ENCODE results near the gene RIT2.

Gene RIT2

DNA sequence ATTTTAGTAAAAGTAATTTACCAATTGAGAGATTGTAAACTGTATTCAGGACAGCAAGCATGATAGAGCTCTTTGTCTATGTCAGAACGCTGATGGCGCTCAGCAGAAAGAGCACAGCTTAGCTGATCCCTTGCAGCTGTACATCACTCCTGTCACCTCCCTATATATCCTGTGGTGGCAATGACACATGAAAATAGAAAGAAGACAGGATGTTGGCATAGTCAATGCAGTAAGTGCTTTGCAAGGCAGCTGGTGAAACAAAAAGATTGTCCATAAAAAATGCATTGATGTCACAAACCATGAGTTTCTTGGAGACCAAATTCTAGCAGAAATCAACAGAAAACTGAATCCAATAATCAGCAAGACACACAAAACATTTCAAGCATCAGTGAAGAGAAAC, 221.5 kb downstream of the RIT2 start:
- no peak for DNase-seq
- in situ Hi-C loops (cut with HindIII; ENCODE audit: low pct_ligation_motif_present, low pct_unique_long_range_greater_than_20kb, low sequenced_read_pairs) = no loop called here

DNA sequence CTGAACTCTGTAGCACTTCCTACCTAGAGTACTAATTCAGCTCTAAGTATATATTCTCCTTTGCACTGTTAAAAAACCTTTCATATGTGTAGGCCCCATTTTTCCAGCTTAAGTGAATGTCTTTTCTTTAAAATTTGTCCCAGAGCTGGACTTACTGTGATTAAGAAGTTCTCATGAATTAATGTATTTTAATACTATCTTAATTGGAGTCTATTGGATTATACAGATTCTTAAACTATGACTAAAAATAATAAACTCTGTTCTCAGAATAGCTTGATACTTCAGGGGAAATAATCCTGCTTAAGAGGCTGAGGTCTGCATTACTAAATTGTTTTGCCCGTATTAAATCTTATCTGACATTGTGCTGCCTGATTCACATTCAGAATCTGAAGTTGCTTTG, 223.3 kb downstream of the RIT2 start:
- DNase-seq = no peak
- in situ Hi-C loops (cut with HindIII; ENCODE audit: low pct_ligation_motif_present, low pct_unique_long_range_greater_than_20kb, low sequenced_read_pairs) = no loop called here

DNA sequence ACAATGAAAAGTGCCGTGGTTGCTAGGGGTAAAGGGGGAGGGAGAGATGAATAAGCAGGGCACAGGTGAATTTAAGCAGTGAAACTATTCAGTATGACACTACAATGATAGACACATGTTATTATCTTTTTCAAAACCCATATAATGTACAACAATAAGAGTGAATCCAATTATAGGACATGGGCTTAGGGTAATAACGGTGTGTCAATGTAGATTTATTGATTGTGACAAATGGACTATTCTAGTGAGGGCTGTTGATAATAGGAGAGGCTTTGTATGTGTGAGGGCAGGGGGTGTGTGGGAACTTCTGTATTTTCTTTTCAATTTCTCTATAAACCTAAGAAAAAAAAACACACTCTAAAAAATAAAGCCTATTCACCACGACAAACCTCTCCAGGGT, 223.8 kb downstream of the RIT2 start:
- no peak for DNase-seq
- in situ Hi-C loops (cut with HindIII; ENCODE audit: low pct_ligation_motif_present, low pct_unique_long_range_greater_than_20kb, low sequenced_read_pairs) = no loop called here

DNA sequence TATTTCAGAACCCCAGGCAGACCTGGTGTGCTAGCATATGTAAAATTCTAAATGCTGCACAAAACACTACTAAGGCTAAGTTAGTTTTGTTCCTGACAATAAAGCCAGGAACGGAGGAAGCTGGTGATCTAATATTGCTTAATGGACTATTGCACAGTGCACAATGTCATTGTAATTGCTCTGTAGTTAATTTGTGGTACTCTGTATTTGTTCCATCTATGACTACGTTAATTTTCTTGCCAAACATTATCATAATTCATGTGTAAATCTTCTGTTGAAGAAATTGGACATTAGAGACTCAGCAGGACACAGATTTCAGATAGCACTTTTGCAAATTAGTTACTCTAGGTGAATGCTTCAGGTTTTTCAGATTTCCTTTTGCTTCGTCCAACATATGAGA, 232.3 kb downstream of the RIT2 start:
- in situ Hi-C loops (cut with HindIII; ENCODE audit: low pct_ligation_motif_present, low pct_unique_long_range_greater_than_20kb, low sequenced_read_pairs) = no loop called here
- no peak for DNase-seq

DNA sequence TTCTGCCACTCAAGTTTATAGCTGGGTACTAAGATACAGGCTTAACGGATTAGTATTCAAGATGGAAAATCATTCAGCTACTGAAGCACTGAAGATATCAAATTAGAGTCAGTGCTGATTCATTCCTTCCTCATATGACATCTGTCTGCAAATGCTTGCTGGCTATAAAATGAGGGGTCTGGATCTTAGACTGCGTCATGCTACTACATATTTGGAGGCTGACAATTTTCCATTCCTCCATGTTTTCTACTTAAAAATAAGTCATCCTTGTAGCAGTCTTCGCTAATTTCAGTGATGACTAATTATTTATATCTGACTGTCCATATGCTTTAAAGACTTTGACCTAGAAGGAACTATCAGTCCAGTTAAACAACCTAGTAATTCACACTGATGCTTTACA, 233.4 kb downstream of the RIT2 start:
- in situ Hi-C loops (cut with HindIII; ENCODE audit: low pct_ligation_motif_present, low pct_unique_long_range_greater_than_20kb, low sequenced_read_pairs) = no loop called here

DNA sequence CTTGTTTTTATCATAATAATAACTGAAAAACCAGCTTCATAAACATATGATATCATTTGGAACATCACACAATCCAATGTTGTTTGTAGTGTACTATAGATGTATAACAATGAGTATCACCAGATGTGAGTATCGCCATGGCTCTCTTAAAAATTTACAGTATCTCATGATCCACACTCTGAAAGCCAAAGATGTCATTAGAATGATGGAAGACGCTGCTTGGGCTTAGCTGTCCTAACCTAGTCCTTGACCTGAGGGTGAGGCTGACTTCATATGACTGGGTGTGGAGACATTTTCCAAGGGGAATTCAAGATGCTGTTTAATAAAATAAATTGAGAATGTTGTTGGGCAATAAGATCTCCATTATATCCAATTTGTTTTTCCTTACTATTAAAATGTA, 242.6 kb downstream of the RIT2 start:
- DNase-seq = no peak
- in situ Hi-C loops (cut with HindIII; ENCODE audit: low pct_ligation_motif_present, low pct_unique_long_range_greater_than_20kb, low sequenced_read_pairs) = no loop called here

More for the DNA sequence above, 233.4 kb downstream of the RIT2 start:
- no peak for DNase-seq

DNA sequence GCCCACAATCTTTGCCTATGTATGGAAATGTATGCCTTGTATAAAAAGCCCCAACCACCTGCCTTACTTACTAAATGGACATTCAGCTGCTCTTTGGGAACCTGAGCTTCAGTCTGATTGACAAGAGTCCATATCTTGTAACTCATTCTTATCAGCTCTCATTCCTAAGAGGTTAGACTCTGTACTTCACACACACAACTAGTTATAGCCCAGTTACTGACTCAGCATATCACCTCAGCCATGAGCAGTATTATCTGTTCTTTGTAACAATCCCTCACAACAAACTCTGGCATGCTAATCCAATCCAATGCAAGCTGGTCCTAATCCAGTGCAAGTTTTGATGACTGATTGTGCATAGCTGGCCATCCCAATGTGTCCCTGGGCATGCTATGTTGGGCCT, 250.6 kb downstream of the RIT2 start:
- in situ Hi-C loops (cut with HindIII; ENCODE audit: low pct_ligation_motif_present, low pct_unique_long_range_greater_than_20kb, low sequenced_read_pairs) = no loop called here

DNA sequence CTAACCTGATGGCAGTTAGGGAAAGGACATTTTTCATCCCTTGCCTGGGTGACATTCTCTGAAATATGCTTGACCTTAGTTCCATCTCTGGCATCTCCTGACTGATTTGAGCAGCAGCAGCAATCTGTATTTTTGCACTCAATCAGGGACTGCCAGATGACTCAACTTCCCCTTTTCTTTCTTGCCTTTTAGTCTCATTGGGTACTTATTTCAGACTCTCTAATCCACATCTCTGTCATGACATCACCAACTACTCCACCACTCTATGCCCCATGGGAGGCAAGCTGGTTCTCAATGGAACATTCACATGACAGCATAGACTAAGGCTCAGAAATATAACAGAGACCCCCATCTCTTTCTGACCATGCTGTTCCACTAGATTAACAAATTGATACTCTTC, 254.2 kb downstream of the RIT2 start:
- in situ Hi-C loops (cut with HindIII; ENCODE audit: low pct_ligation_motif_present, low pct_unique_long_range_greater_than_20kb, low sequenced_read_pairs) = no loop called here
- no peak for DNase-seq

More for the DNA sequence above, 250.6 kb downstream of the RIT2 start:
- DNase-seq = no peak

DNA sequence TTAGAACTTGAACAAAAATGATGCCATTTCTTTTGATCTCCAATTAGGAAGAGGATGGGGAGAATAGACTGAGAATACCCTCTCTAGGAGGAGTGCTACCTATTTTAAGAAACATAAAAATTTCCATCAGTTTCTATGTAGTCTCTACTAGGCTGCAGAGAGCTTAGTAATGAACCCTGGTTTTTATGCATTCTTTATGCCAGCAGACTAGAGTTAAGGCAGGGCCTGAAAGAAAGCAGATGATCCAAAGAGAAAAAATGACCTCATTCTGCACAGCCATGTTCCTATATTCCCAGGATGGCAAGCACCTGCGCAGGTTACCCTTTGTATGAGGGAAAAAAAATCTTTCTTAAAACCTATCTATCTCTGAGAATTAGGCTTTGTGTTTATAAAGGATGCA, 254.9 kb downstream of the RIT2 start:
- no peak for DNase-seq
- in situ Hi-C loops (cut with HindIII; ENCODE audit: low pct_ligation_motif_present, low pct_unique_long_range_greater_than_20kb, low sequenced_read_pairs) = no loop called here

DNA sequence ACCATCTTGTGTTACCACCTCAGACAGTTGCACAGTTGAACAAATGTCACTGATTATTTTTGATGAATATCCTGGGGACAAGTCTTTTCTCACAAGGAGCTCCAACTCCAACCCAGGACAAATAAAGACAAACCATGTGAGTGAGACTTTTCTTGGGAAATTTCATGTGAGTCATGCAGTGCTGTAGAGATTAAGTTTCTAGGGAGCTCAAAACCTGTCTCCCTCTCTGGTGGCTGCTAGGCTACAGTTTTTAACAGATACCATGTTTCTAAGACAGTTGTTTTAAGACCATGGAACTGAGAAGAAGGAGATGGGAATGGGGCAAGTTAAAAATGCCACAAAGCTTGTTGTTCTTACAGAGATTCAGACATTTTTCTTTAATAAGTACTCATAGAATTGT, 255.5 kb downstream of the RIT2 start:
- in situ Hi-C loops (cut with HindIII; ENCODE audit: low pct_ligation_motif_present, low pct_unique_long_range_greater_than_20kb, low sequenced_read_pairs) = no loop called here
- DNase-seq = no peak

DNA sequence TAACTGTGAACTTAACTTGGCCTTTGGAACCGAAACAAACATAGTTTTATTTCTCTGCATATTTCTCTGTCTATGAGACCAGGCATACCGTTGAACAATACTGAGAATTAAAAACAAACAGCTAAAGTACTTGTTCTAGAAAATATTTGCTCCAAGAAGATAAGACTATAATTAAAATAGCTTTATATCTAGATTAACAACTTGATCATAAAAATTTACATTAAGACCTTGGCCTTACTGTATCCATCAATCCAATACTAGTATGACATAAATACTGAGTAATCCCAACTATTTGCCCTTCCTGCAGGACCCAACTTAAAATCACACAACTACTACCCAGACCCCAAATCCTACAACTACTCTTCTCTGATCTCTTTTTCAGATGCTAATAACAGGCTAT, 260.9 kb downstream of the RIT2 start:
- DNase-seq = no peak
- in situ Hi-C loops (cut with HindIII; ENCODE audit: low pct_ligation_motif_present, low pct_unique_long_range_greater_than_20kb, low sequenced_read_pairs) = no loop called here

DNA sequence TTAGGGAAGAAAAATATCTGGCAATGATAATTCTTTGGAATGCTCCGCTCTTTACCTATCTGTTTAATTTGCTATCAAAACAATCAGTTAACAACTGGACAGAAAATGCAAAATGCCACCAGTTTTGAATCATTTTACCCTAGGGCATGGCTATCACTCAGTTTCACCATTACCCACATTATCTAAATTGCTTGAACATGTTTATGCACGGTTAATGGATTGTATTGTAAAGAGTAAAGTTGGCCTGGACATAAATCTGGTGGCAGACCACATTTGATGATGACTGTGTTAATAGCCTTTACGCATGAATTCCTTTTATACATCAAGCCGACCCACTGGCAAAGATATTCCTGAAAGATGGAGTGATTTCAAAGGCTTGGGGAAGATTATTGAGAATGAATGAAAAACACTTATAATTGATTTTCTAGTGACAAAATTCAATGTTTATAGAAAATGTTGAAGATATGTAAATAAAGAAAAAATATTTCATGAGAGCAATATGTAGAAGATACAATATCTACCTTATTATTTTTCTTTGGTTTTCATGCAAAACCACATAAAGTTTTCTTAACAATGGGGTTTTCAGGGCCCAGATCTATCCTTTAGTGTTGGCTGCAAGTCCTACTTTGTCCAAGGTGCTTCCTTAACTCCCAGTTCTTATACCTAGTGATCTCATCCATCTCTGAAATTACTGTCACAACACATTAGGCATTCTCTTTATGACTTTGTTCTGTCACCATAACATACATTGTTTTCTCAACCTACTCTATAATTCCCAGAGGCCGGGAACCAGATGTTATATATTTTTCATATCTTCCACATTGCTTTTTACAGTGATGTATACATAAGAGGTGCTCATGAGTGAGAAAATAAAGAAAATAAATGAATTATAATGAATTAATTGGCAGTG, 265.1 kb downstream of the RIT2 start:
- in situ Hi-C loops (cut with HindIII; ENCODE audit: low pct_ligation_motif_present, low pct_unique_long_range_greater_than_20kb, low sequenced_read_pairs) = no loop called here
- DNase-seq = no peak

DNA sequence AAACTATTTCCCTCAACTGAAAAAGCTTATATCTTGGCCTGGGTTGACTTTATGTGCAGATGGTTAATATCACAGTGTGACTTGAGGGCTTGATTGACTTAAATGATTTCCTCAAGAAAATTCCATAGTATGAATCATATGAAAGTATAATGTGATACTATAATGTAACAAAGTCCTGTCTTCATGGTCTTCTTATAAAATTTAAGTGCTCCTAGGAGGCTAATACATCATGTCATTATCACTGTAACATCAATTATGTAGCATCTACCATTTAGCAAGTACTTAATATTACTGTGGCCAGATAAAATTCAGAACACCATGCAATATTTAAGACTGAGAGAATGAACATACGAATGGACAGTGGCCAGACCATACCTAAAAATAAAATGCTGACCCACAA, 276.1 kb downstream of the RIT2 start:
- DNase-seq = no peak
- in situ Hi-C loops (cut with HindIII; ENCODE audit: low pct_ligation_motif_present, low pct_unique_long_range_greater_than_20kb, low sequenced_read_pairs) = no loop called here

DNA sequence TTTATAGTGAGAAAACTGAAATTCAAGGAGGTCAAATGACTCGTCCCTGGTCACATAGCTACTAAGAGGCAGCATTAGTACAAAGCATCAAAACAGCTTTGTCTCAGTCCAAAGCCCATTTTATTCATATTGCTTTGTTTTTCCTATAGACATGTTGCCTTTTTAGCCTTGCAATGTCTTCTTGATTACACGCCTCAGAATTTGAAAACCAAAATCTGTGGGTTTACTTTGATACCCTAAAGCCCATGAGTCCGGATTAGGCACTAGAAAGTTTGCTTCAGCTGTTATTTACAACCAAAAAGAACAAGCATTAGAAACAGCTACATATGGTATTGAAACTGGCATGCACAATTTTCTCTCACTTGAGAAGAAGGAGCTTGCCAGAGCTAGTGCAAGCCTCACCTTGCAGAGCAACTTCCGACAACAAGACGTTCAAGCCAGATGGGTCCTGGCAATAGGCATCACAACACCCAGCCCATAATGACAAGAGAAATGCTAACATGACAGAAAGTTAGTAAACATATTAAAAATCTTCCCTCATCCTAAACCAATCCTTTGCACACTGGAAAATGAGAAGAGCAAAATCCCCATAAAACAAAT, 276.8 kb downstream of the RIT2 start:
- DNase-seq = no peak
- in situ Hi-C loops (cut with HindIII; ENCODE audit: low pct_ligation_motif_present, low pct_unique_long_range_greater_than_20kb, low sequenced_read_pairs) = no loop called here

DNA sequence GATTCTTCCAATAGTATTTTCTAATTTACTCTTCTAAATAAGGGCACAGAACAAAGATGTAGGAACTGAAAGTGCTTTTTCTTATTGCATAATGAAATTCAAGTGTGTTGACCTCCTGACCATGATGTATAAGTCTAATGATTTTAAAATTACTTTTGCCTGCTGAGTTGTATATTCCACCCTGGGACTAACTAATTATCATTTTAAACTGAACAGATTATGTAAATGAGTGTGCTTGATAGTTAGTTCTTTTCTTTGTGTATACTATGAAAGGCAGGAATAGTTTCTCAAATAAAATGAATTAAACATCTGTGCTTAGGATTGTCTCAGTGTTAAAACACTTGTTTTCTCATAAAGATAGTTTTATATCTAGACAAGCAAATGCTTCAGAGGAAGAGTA, 284.5 kb downstream of the RIT2 start:
- in situ Hi-C loops (cut with HindIII; ENCODE audit: low pct_ligation_motif_present, low pct_unique_long_range_greater_than_20kb, low sequenced_read_pairs) = no loop called here
- DNase-seq = no peak

DNA sequence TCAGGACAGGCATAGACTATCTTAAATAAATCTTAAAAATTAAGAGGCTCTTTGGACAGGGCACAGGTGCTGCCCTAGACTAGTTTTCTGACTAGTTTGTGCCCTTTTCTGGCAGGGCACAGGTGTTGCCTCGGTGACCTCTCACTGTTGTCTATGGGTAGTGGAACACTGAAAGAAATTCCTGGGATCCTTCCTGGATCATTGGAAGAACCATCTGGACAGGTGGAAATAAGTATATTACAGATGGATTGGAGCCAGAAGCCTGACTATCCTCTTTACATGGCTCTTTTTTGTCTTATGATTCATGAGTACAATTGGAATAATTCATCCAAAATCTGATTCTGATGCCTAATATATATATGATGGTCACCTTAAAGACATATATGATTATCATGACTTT, 286.6 kb downstream of the RIT2 start:
- DNase-seq = no peak
- in situ Hi-C loops (cut with HindIII; ENCODE audit: low pct_ligation_motif_present, low pct_unique_long_range_greater_than_20kb, low sequenced_read_pairs) = no loop called here

DNA sequence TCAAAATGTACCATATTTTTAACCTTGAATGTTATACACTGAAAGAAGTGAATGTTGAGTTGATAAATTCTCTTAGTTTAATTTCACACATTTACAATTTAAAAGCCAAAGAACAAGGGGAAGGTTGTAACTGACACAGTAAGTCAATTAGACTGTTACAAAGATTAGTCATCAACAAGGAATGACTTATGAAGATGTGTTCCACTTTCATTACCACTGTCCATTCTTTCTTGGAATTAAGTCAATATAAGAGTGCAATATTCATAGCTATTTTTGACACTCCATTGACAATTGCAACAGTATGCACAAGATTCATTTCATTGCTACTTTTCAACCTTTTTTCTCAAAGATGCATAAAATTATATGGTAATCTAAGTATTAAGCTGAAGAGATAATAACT, 291.3 kb downstream of the RIT2 start:
- in situ Hi-C loops (cut with HindIII; ENCODE audit: low pct_ligation_motif_present, low pct_unique_long_range_greater_than_20kb, low sequenced_read_pairs) = no loop called here
- no peak for DNase-seq

DNA sequence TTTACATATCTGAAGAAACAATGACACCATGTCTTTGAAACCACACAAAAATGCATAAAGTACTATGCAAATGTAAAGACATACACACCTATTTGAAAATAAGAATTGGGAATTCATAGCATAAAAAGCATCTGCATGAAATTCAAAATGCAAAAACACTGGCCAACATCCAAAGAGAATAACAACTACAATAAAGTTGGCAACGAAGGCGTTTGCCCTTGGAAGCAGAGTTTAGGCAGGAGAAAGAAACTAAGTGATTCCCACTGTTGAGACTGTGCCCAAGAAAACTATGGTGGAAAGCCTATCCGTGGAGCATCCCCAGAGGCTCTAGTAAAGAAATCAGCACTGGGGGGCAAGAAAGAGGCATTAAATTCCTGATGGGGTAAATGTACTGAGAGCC, 292.8 kb downstream of the RIT2 start:
- in situ Hi-C loops (cut with HindIII; ENCODE audit: low pct_ligation_motif_present, low pct_unique_long_range_greater_than_20kb, low sequenced_read_pairs) = no loop called here
- DNase-seq = no peak

DNA sequence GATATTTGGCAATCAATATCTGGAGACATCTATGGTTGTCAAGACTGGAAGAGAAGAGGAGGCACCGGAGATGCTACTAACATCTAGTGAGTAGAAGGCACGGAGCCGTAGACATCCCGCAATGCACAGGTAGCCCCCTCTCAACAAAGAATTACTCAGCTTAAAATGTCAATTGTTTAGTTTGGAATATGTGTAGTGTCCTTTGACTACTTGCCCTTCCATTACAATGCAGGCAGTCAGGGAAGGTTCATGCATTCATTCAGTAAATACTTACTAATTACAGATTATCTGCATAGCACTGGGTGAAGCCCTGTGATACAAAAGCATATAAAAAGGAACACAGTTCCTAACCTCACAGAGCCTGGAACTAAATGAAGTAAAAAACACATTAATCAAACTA, 294.0 kb downstream of the RIT2 start:
- DNase-seq = no peak
- in situ Hi-C loops (cut with HindIII; ENCODE audit: low pct_ligation_motif_present, low pct_unique_long_range_greater_than_20kb, low sequenced_read_pairs) = no loop called here

DNA sequence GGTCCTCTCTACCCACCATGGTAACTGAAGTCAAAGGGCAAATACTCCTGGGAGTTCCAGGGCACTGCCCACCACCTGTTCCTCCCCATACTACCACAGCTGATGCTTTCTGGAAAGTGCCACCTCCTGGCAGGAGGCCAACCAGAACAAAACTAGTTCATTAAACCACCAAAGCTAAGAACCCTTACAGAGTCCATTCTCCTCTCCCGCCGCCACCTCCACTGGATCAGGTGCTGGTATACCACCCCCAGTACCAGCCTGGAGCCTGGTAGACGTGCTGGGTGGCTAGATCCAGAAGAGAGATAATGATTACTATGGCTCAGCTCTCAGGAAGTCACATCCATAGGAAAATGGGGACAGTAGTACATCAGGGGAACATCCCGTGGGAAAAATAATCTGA, 300.9 kb downstream of the RIT2 start:
- DNase-seq = no peak
- in situ Hi-C loops (cut with HindIII; ENCODE audit: low pct_ligation_motif_present, low pct_unique_long_range_greater_than_20kb, low sequenced_read_pairs) = no loop called here

All from ACHN (cell line).